B cell (primary cell): ENCODE measurements around the gene ETS1. TPM values are rescaled to one million over a fixed set of nuclear protein-coding genes. Genes with fewer than 3 reads are reported as not detected.

ENCODE experiments used
- ATAC-seq: fragments of 200-7000 bp; cut with Tn5 transposase; one replicate; pipeline ENCODE4 v1.10.0; 2021; ENCODE audit warnings: low read depth, mild to moderate bottlenecking, moderate number of reproducible peaks, moderate library complexity
- CTCF ChIA-PET: fragments of 350-600 bp; sonication (Branson Sonifier 250); formaldehyde crosslinking; loops from one replicate; lab custom pipeline; 2021; ENCODE audit warnings: antibody characterized with exemption, inconsistent platforms; lab: Charles Lee
- POLR2A ChIA-PET: fragments of 350-600 bp; sonication (Branson Sonifier 250); formaldehyde crosslinking; loops from one replicate; lab custom pipeline; 2021; ENCODE audit warnings: antibody characterized with exemption; lab: Charles Lee
- DNase-seq: peaks from one replicate; pipeline ENCODE4 v3.0.0; 2013
- H2AFZ ChIP-seq: 2 replicates; pipeline ENCODE4 v1.6.1; 2012; ENCODE audit warnings: mild to moderate bottlenecking, low read depth, low read length; ENCODE audit not compliant: insufficient read depth, poor library complexity, severe bottlenecking
- H3K27ac ChIP-seq, 2 donors: 1 replicate in 1 of 2; 2 replicates in 1 of 2; pipeline ENCODE4 v1.5.1; 2012 to 2013; ENCODE audit warnings: low read length in 2 of 2, mild to moderate bottlenecking in 2 of 2, moderate library complexity in 1 of 2
- H3K27me3 ChIP-seq, 4 experiments: fragments of 200-600 bp in 1 of 4; sonication (generic) in 1 of 4; replicated peaks in 1 of 4; 1 replicate in 2 of 4; 2 replicates in 2 of 4; pipeline versions ENCODE4 v1.6.1 to v1.7.0; 2013 to 2016; ENCODE audit warnings: low read length in 3 of 4, mild to moderate bottlenecking in 2 of 4, mixed read lengths in 1 of 4, moderate library complexity in 1 of 4; ENCODE audit not compliant: insufficient read depth in 4 of 4, control insufficient read depth in 3 of 4; ENCODE audit errors: control extremely low read depth in 1 of 4
- H3K36me3 ChIP-seq, 2 experiments: replicated peaks in 1 of 2; 1 replicate in 1 of 2; 2 replicates in 1 of 2; pipeline versions ENCODE4 v1.6.1 to v1.7.1; 2013; ENCODE audit warnings: low read length in 1 of 2; ENCODE audit not compliant: insufficient read depth in 2 of 2, control insufficient read depth in 1 of 2; ENCODE audit errors: control extremely low read depth in 1 of 2, extremely low read depth in 1 of 2
- H3K4me1 ChIP-seq, 2 donors: fragments of 200-600 bp in 1 of 2; sonication (generic) in 1 of 2; 1 replicate in 1 of 2; 2 replicates in 1 of 2; pipeline versions ENCODE4 v1.5.1 to v1.6.1; 2013 to 2017; ENCODE audit warnings: low read length in 2 of 2; ENCODE audit not compliant: control insufficient read depth in 2 of 2, insufficient read depth in 2 of 2
- H3K4me2 ChIP-seq: replicated peaks from 2 replicates; pipeline ENCODE3; 2012; ENCODE audit warnings: mild to moderate bottlenecking, low read depth, low read length; ENCODE audit not compliant: poor library complexity, severe bottlenecking
- H3K4me3 ChIP-seq, 5 experiments: fragments of 200-600 bp in 1 of 5; sonication (generic) in 1 of 5; 1 replicate in 3 of 5; 2 replicates in 2 of 5; pipeline versions ENCODE4 v1.5.1 to v1.7.0; 2011 to 2016; ENCODE audit warnings: low read length in 4 of 5, mild to moderate bottlenecking in 4 of 5, low read depth in 2 of 5, control low read depth in 1 of 5, moderate library complexity in 1 of 5; ENCODE audit not compliant: insufficient read depth in 1 of 5; ENCODE audit errors: control extremely low read depth in 1 of 5, extremely low read depth in 1 of 5
- H3K79me2 ChIP-seq: fragments of 200-600 bp; sonication (generic); one replicate; pipeline ENCODE4 v1.6.0; 2016; ENCODE audit warnings: low read length; ENCODE audit not compliant: control insufficient read depth, insufficient read depth
- H3K9ac ChIP-seq: fragments of 200-600 bp; sonication (generic); 2 replicates; pipeline ENCODE4 v1.6.1; 2017; ENCODE audit warnings: mild to moderate bottlenecking, low read length, moderate library complexity
- H3K9me3 ChIP-seq, 3 donors: one replicate each; pipeline versions ENCODE4 v1.6.1 to v1.7.1; 2013; ENCODE audit warnings: low read length in 2 of 3; ENCODE audit not compliant: control insufficient read depth in 2 of 3, insufficient read depth in 1 of 3; ENCODE audit errors: control extremely low read depth in 1 of 3
- H4K20me1 ChIP-seq: 2 replicates; pipeline ENCODE4 v1.6.0; 2012; ENCODE audit warnings: mild to moderate bottlenecking, low read length; ENCODE audit not compliant: insufficient read depth, control insufficient read depth, poor library complexity, severe bottlenecking
- H3K27ac Mint-ChIP-seq: one replicate; pipeline ENCODE4 v1.8.0; 2021; ENCODE audit warnings: mixed read lengths
- H3K27me3 Mint-ChIP-seq: one replicate; pipeline ENCODE4 v1.8.0; 2021; ENCODE audit warnings: mixed read lengths
- H3K4me1 Mint-ChIP-seq: one replicate; pipeline ENCODE4 v1.8.0; 2021; ENCODE audit warnings: mixed read lengths
- H3K4me3 Mint-ChIP-seq: one replicate; pipeline ENCODE4 v1.8.0; 2021; ENCODE audit warnings: mixed read lengths
- H3K9me3 Mint-ChIP-seq: one replicate; pipeline ENCODE4 v1.8.0; 2022; ENCODE audit warnings: mixed read lengths; ENCODE audit not compliant: insufficient read depth
- EZH2 ChIP-seq: IDR thresholded peaks from 2 replicates; pipeline ENCODE4 v1.6.1; 2012; ENCODE audit warnings: borderline replicate concordance, low read depth, mild to moderate bottlenecking, moderate library complexity, low read length; ENCODE audit not compliant: insufficient read depth, poor library complexity, severe bottlenecking
- WGBS: methylation state at CpG from one replicate; pipeline ENCODE4 v1.1.5; 2013; ENCODE audit warnings: missing lambda C conversion rate; ENCODE audit not compliant: insufficient coverage; 5-methylcytosine and 5-hydroxymethylcytosine counted together
- intact Hi-C: fragments of 100-400 bp; cut with micrococcal nuclease; formaldehyde crosslinking; loops from one replicate; pipeline ENCODE4 v1.10.0; 2022
- polyA plus RNA-seq: library from polyadenylated mRNA; depleted of rRNA; stranded (reverse); fragments of >200 nt; gene quantifications from 2 replicates; pipeline ENCODE4 v1.2.3, GENCODE V29; 2012
- total RNA-seq, 2 donors: library from RNA; stranded (reverse); fragments of 120-200 nt in 1 of 2; gene quantifications; 1 replicate in 1 of 2; 2 replicates in 1 of 2; pipeline versions ENCODE4 v1.2.3 to v1.2.4, GENCODE V29; 2013 to 2022
- TF ChIP-seq, protein P1 (sequence below): fragments of 200-600 bp; IDR thresholded peaks from one replicate; pipeline ENCODE4 v1.8.0; 2022; ENCODE audit warnings: antibody characterized with exemption, mild to moderate bottlenecking

The ETS1 gene
- total and polyA plus RNA-seq, 2 donors (not counting 1 experiment from before 2014, with no cell fraction given): 115 to 271 TPM

DNA sequence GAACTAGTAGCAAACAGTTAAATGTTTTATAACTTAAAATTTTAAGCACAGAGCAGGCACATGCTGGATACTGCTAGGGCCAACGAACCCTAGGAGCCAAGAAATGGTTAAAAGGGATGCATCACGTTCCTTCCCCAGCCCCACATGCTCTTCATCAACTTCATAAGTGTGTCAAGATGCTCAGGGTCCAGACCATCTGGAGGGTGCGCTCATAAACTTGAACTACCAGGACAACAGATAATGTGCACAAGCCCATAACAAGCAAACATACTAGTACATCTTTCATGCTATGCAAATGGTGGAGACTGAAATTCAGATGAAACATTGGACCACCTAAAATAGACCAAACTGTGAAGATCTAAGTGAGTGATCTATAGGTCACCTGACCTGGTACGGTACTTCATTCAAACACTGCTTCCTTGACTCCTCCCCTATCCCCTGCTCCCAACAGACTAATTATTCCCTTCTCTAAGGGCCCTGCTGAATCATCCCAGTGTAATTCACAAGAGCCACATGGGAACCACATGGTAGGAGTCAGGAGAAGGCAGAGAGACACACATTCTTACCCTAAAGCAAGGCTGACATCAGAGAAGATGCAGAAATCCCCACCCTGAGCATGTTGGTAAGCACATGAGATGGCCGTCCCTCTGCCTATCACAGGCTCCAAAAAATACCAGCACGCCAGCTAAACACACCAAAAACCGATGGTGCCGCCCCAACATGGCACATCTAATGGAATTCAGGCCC is 83.9 kb downstream of the ETS1 start:
- DNase-seq (no peak), ATAC-seq (peak; percentile 23)
- Histone ChIP-seq H2AFZ (no peak overlapping the region), H3K27me3 (no peaks in the 10 kb centered on the region), H3K4me2 (peak overlapping the region; percentile 63), H3K27ac (peak overlapping the region; percentile 30 to 82), H4K20me1 (peaks cover 98% of the 10 kb centered on the region), H3K4me3 (peak overlapping the region in 1 of 5 experiments; percentile 10), H3K36me3 (peaks cover 3 to 88% of the 10 kb centered on the region in 2 experiments), H3K9me3 (no peaks in the 10 kb centered on the region), H3K9ac (peak overlapping the region; percentile 25), H3K79me2 (peaks cover 100% of the 10 kb centered on the region), H3K4me1 (peaks cover 100% of the 10 kb centered on the region in 2 donors)
- H3K4me3 Mint-ChIP-seq: peak overlapping the region; percentile 65
- WGBS: 57% methylated on average over 5 of the region's 8 CpGs
- peaks cover 97% of the 10 kb centered on the region for H3K4me1 Mint-ChIP-seq
- no peaks in the 10 kb centered on the region for H3K27me3 Mint-ChIP-seq
- POLR2A ChIA-PET: interaction anchor here (1.6 kb wide), 1 partner anchor 17 kb away, joined by 3 read pairs; no protein-coding TSS in a partner anchor
- no peaks in the 10 kb centered on the region for H3K9me3 Mint-ChIP-seq
- TF ChIP-seq EZH2: no peak
- TF ChIP-seq, protein P1, sequence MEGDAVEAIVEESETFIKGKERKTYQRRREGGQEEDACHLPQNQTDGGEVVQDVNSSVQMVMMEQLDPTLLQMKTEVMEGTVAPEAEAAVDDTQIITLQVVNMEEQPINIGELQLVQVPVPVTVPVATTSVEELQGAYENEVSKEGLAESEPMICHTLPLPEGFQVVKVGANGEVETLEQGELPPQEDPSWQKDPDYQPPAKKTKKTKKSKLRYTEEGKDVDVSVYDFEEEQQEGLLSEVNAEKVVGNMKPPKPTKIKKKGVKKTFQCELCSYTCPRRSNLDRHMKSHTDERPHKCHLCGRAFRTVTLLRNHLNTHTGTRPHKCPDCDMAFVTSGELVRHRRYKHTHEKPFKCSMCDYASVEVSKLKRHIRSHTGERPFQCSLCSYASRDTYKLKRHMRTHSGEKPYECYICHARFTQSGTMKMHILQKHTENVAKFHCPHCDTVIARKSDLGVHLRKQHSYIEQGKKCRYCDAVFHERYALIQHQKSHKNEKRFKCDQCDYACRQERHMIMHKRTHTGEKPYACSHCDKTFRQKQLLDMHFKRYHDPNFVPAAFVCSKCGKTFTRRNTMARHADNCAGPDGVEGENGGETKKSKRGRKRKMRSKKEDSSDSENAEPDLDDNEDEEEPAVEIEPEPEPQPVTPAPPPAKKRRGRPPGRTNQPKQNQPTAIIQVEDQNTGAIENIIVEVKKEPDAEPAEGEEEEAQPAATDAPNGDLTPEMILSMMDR: no peak
- CTCF ChIA-PET: interaction anchor here (1.0 to 3.9 kb wide), 4 partner anchors 15 to 213 kb away, joined by 3 to 20 read pairs (median 4); no protein-coding TSS in a partner anchor
- H3K27ac Mint-ChIP-seq: peak overlapping the region; percentile 92
- intact Hi-C loops: loop anchor here (2.0 kb wide), 1 partner anchor 15 kb away; no protein-coding TSS in a partner anchor

DNA sequence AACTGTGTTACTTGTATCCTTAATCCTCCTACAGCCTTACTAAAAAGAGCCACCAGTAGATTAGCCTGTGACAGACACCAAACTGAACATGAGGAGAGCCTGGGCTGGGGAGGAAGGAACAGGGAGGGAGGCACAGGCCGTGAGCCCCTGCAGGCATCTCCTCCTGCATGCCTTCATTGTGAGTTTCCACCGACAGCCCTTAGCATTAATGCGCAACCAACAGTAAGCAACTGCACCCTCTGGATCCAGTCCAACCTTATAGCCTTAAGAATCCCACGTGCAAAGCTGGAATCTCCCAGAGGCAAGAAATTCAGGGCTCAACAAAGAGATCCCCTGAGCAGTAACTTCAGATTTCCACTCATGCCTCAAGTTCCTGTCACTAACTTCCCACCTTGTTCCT is 84.6 kb downstream of the ETS1 start:
- no peak for DNase-seq
- Histone ChIP-seq H3K4me1 (peaks cover 100% of the 10 kb centered on the region in 2 donors), H3K9ac (no peak overlapping the region), H3K4me3 (no peak overlapping the region), H3K4me2 (peak overlapping the region; percentile 63), H3K27me3 (no peaks in the 10 kb centered on the region), H3K27ac (peak overlapping the region; percentile 3 to 82), H4K20me1 (peaks cover 98% of the 10 kb centered on the region), H3K9me3 (no peaks in the 10 kb centered on the region), H3K36me3 (peaks cover 3 to 88% of the 10 kb centered on the region in 2 experiments), H2AFZ (no peak overlapping the region), H3K79me2 (peaks cover 100% of the 10 kb centered on the region)
- intact Hi-C loops: loop anchor here (2.0 kb wide), 1 partner anchor 16 kb away; no protein-coding TSS in a partner anchor
- WGBS: 92% methylated on average over 2 of the region's 4 CpGs
- CTCF ChIA-PET: interaction anchor here (1.6 to 3.9 kb wide), 3 partner anchors 15 to 212 kb away, joined by 5 to 20 read pairs (median 5); no protein-coding TSS in a partner anchor
- ATAC-seq: no peak
- H3K4me1 Mint-ChIP-seq: peaks cover 96% of the 10 kb centered on the region
- H3K4me3 Mint-ChIP-seq: peak overlapping the region; percentile 72
- no peaks in the 10 kb centered on the region for H3K27me3 Mint-ChIP-seq
- H3K27ac Mint-ChIP-seq: peak overlapping the region; percentile 92
- TF ChIP-seq, protein P1: no peak
- no peak for TF ChIP-seq EZH2
- POLR2A ChIA-PET: interaction anchor here (1.1 to 1.6 kb wide), 2 partner anchors 18 to 121 kb away, joined by 3 to 4 read pairs; no protein-coding TSS in a partner anchor
- H3K9me3 Mint-ChIP-seq: no peaks in the 10 kb centered on the region
